GM18868 (cell line): ENCODE measurements around the gene NHS.
"Not testable (repeated sequence)": the region's sequence is repeated elsewhere in the genome, so short reads cannot be mapped to it uniquely, and the experiment has no call there.

Experiments used
- ATAC-seq: cut with Tn5 transposase; IDR thresholded peaks from one replicate; pipeline ENCODE4 v1.9.1; 2021; ENCODE audit warnings: mild to moderate bottlenecking, moderate library complexity; ENCODE audit not compliant: unreplicated experiment

Gene NHS

GRCh38 chrX:17542123-17542522 lies 167.1 kb downstream of the NHS start:
- ATAC-seq: no peak

GRCh38 chrX:17544821-17545220 lies 169.8 kb downstream of the NHS start:
- no peak for ATAC-seq

- ATAC-seq: no peak
These were observed 171.4 kb downstream of the NHS start for GRCh38 chrX:17546356-17546755.

GRCh38 chrX:17547658-17548057 lies 172.7 kb downstream of the NHS start:
- peak; percentile 36 for ATAC-seq

GRCh38 chrX:17549107-17549651 lies 174.2 kb downstream of the NHS start:
- ATAC-seq: no peak

GRCh38 chrX:17550011-17550410 lies 175.0 kb downstream of the NHS start:
- ATAC-seq: no peak

GRCh38 chrX:17552044-17552650 lies 177.1 kb downstream of the NHS start:
- no peak for ATAC-seq

GRCh38 chrX:17553469-17553868 lies 178.5 kb downstream of the NHS start:
- no peak for ATAC-seq

- ATAC-seq: no peak
These were observed 179.0 kb downstream of the NHS start for GRCh38 chrX:17553961-17554482.

- no peak for ATAC-seq
These were observed 179.9 kb downstream of the NHS start for GRCh38 chrX:17554914-17555313.

- no peak for ATAC-seq
These were observed 180.8 kb downstream of the NHS start for GRCh38 chrX:17555846-17556245.

GRCh38 chrX:17559728-17560379 lies 184.9 kb downstream of the NHS start:
- ATAC-seq: no peak

GRCh38 chrX:17560385-17560784 lies 185.4 kb downstream of the NHS start:
- no peak for ATAC-seq

- ATAC-seq: no peak
These were observed 188.1 kb downstream of the NHS start for GRCh38 chrX:17563076-17563475.

- no peak for ATAC-seq
These were observed 188.5 kb downstream of the NHS start for GRCh38 chrX:17563515-17563914.

- no peak for ATAC-seq
These were observed 189.8 kb downstream of the NHS start for GRCh38 chrX:17564689-17565409.

- no peak for ATAC-seq
These were observed 191.7 kb downstream of the NHS start for GRCh38 chrX:17566740-17567139.

GRCh38 chrX:17567187-17567586 lies 192.2 kb downstream of the NHS start:
- ATAC-seq: no peak

- ATAC-seq: no peak
These were observed 192.8 kb downstream of the NHS start for GRCh38 chrX:17567821-17568220.

GRCh38 chrX:17568804-17569203 lies 193.8 kb downstream of the NHS start:
- not testable (repeated sequence) for ATAC-seq

GRCh38 chrX:17579026-17579425 lies 204.0 kb downstream of the NHS start:
- no peak for ATAC-seq
